GM12878 (cell line): Measurements from ENCODE around the gene ZYG11A. TPM values are rescaled to one million over a fixed set of nuclear protein-coding genes. Genes with fewer than 3 reads are reported as not detected.

Experiments used
- ATAC-seq: fragments of 200-7000 bp; cut with Tn5 transposase; 3 replicates; pipeline ENCODE4 v1.9.1; 2020; ENCODE audit warnings: mild to moderate bottlenecking, moderate library complexity
- BruUV-seq: library from RNA; stranded (reverse); fragments of 400-500 nt; replicated peaks from 2 replicates; lab custom pipeline; 2021; lab: Mats Ljungman, UMichigan
- CTCF ChIA-PET: fragments of 300-600 bp; sonication (Branson Sonifier 250); formaldehyde crosslinking; extraction: SDS; loops from one replicate; lab custom pipeline; 2021; ENCODE audit warnings: inconsistent platforms; lab: Yijun Ruan, JAX
- POLR2A ChIA-PET: fragments of 350-600 bp; formaldehyde crosslinking; extraction: SDS; loops from one replicate; lab custom pipeline; 2021; ENCODE audit warnings: inconsistent platforms; lab: Charles Lee
- RAD21 ChIA-PET: fragments of 300-600 bp; sonication (Branson Sonifier 250); formaldehyde crosslinking; loops from one replicate; lab custom pipeline; 2023; ENCODE audit warnings: antibody characterized with exemption; ENCODE audit not compliant: unreplicated experiment; lab: Charles Lee
- SMC1A ChIA-PET: fragments of 300-600 bp; sonication (Branson Sonifier 250); formaldehyde crosslinking; loops from one replicate; lab custom pipeline; 2023; ENCODE audit not compliant: unreplicated experiment, uncharacterized antibody; lab: Charles Lee
- DNase-seq: peaks from one replicate; pipeline ENCODE4 v3.0.0-alpha.2; 2011; ENCODE audit warnings: low read depth, low spot score
- FAIRE-seq: peaks from 3 replicates; lab custom pipeline; 2011; peaks lifted over from hg19 to GRCh38; lab: Jason Lieb, UNC
- H2AFZ ChIP-seq: 2 replicates; pipeline ENCODE4 v1.6.0; 2011; ENCODE audit warnings: low read depth, low read length, control low read depth; ENCODE audit not compliant: control insufficient read depth
- H3K27ac ChIP-seq: 2 replicates; pipeline ENCODE4 v1.5.1; 2011; ENCODE audit warnings: control low read depth; ENCODE audit not compliant: control insufficient read depth, insufficient read depth
- H3K27me3 ChIP-seq, 2 experiments: replicated peaks in 1 of 2; 2 replicates each; pipeline versions ENCODE4 v1.6.0 to v1.6.1; 2011; ENCODE audit warnings: low read length in 1 of 2; ENCODE audit not compliant: control insufficient read depth in 2 of 2, insufficient read depth in 2 of 2
- H3K36me3 ChIP-seq, 2 experiments: 2 replicates each; pipeline ENCODE4 v1.5.1; 2011; ENCODE audit warnings: low read length in 1 of 2; ENCODE audit not compliant: control insufficient read depth in 2 of 2, insufficient read depth in 2 of 2
- H3K4me1 ChIP-seq: 2 replicates; pipeline ENCODE4 v1.6.1; 2011; ENCODE audit warnings: mild to moderate bottlenecking, low read length, moderate library complexity, mixed read lengths; ENCODE audit not compliant: control insufficient read depth, insufficient read depth
- H3K4me2 ChIP-seq: 2 replicates; pipeline ENCODE4 v1.6.0; 2011; ENCODE audit warnings: control low read depth; ENCODE audit not compliant: control insufficient read depth, insufficient read depth
- H3K4me3 ChIP-seq: fragments of 200-600 bp; sonication (generic); 2 replicates; pipeline ENCODE4 v1.5.1; 2016
- H3K79me2 ChIP-seq: 2 replicates; pipeline ENCODE4 v1.6.0; 2011; ENCODE audit warnings: low read length; ENCODE audit not compliant: control insufficient read depth, insufficient read depth
- H3K9ac ChIP-seq: 2 replicates; pipeline ENCODE4 v1.8.0; 2011; ENCODE audit warnings: low read length, control low read depth, mixed read lengths; ENCODE audit not compliant: control insufficient read depth, insufficient read depth
- H3K9me3 ChIP-seq: replicated peaks from 3 replicates; pipeline ENCODE4 v1.5.1; 2011; ENCODE audit warnings: mild to moderate bottlenecking, low read length; ENCODE audit not compliant: control insufficient read depth, insufficient read depth
- H4K20me1 ChIP-seq: 2 replicates; pipeline ENCODE4 v1.6.0; 2011; ENCODE audit not compliant: control insufficient read depth, insufficient read depth
- BHLHE40 ChIP-seq, 2 experiments: fragments of 450-650 bp in 1 of 2; IDR thresholded peaks; 2 replicates each; pipeline ENCODE4 v1.6.1; 2011 to 2017; ENCODE audit warnings: low read depth in 2 of 2, borderline replicate concordance in 1 of 2, improper control_type of control experiment in 1 of 2, low read length in 1 of 2, mild to moderate bottlenecking in 1 of 2
- CBX3 ChIP-seq: fragments of 200-600 bp; sonication (generic); IDR thresholded peaks from 2 replicates; pipeline ENCODE4 v1.6.1; 2016; ENCODE audit warnings: low read depth, borderline replicate concordance
- HDGF ChIP-seq: fragments of 450-650 bp; IDR thresholded peaks from 2 replicates; pipeline ENCODE4 v1.6.1; 2016; ENCODE audit warnings: antibody characterized with exemption
- LARP7 ChIP-seq: fragments of 450-650 bp; IDR thresholded peaks from 2 replicates; pipeline ENCODE4 v1.6.1; 2017; ENCODE audit warnings: mild to moderate bottlenecking
- NFXL1 ChIP-seq: fragments of 450-650 bp; IDR thresholded peaks from 2 replicates; pipeline ENCODE4 v1.6.1; 2017; ENCODE audit warnings: antibody characterized with exemption, mild to moderate bottlenecking, borderline replicate concordance
- PAX5 ChIP-seq: IDR thresholded peaks from 2 replicates; pipeline ENCODE4 v1.6.1; 2011; ENCODE audit warnings: low read depth, low read length, borderline replicate concordance
- PAX8 ChIP-seq: fragments of 450-650 bp; IDR thresholded peaks from 2 replicates; pipeline ENCODE4 v1.6.1; 2017; ENCODE audit warnings: mild to moderate bottlenecking, moderate library complexity
- POU2F2 ChIP-seq: IDR thresholded peaks from 3 replicates; pipeline ENCODE4 v1.6.1; 2011; ENCODE audit warnings: low read depth, mild to moderate bottlenecking, low read length, borderline replicate concordance
- RAD51 ChIP-seq: fragments of 450-650 bp; IDR thresholded peaks from 2 replicates; pipeline ENCODE4 v1.6.1; 2016; ENCODE audit warnings: moderate library complexity, mild to moderate bottlenecking, inconsistent platforms
- RBBP5 ChIP-seq: fragments of 200-600 bp; sonication (generic); conservative IDR thresholded peaks from 2 replicates; pipeline ENCODE4 v1.6.1; 2016
- RFX5 ChIP-seq: IDR thresholded peaks from 2 replicates; pipeline ENCODE4 v1.6.1; 2011; ENCODE audit warnings: low read depth, low read length, improper control_type of control experiment
- SIX5 ChIP-seq: IDR thresholded peaks from 2 replicates; pipeline ENCODE4 v1.6.1; 2011; ENCODE audit warnings: mild to moderate bottlenecking, low read depth, low read length, moderate library complexity; ENCODE audit not compliant: severe bottlenecking
- SMAD1 ChIP-seq: fragments of 450-650 bp; IDR thresholded peaks from 2 replicates; pipeline ENCODE4 v1.6.1; 2018; ENCODE audit warnings: mild to moderate bottlenecking, low read depth; ENCODE audit not compliant: partially characterized antibody
- SMARCA5 ChIP-seq: fragments of 450-650 bp; IDR thresholded peaks from 2 replicates; pipeline ENCODE4 v1.6.1; 2017; ENCODE audit warnings: mild to moderate bottlenecking
- YY1 ChIP-seq: IDR thresholded peaks from 2 replicates; pipeline ENCODE4 v1.6.1; 2011; ENCODE audit warnings: low read depth, mild to moderate bottlenecking, low read length
- ZBED1 ChIP-seq: IDR thresholded peaks from 2 replicates; pipeline ENCODE4 v1.6.1; 2016; ENCODE audit warnings: borderline replicate concordance
- WGBS: methylation state at CpG from one replicate; pipeline ENCODE4 v1.1.6; 2016; ENCODE audit warnings: low lambda C conversion rate; ENCODE audit not compliant: insufficient replicate concordance, insufficient coverage; ENCODE audit errors: missing lambda C conversion rate; 5-methylcytosine and 5-hydroxymethylcytosine counted together
- in situ Hi-C: fragments of 300-500 bp; cut with MboI; formaldehyde crosslinking; loops from 9 replicates; pipeline ENCODE4 v1.14.3; 2018; ENCODE audit warnings: mixed read lengths
- intact Hi-C: fragments of 100-400 bp; cut with micrococcal nuclease; formaldehyde crosslinking; loops from one replicate; pipeline ENCODE4 v1.14.2; 2022; ENCODE audit not compliant: unreplicated experiment
- polyA plus RNA-seq, 11 experiments: library from polyadenylated mRNA; depleted of rRNA in 4 of 11; unstranded in 6 of 11; stranded (reverse) in 5 of 11; fragments of >200 nt; fragmentation: Nextera tagmentation in 4 of 11; fragmentation: Illumina TruSeq in 1 of 11; extraction: Ambion mirVana in 4 of 11; extraction: Trizol in 1 of 11; gene quantifications; 1 replicate in 1 of 11; 2 replicates in 10 of 11; pipeline versions ENCODE4 v1.2.1 to v1.2.3, GENCODE V29; 2011 to 2016; ENCODE audit warnings: inconsistent platforms in 2 of 11, missing spikeins in 2 of 11, low read depth in 1 of 11
- total RNA-seq, 4 experiments: library from RNA; depleted of rRNA in 3 of 4; stranded (reverse); fragments of >200 nt in 3 of 4; fragmentation: Illumina TruSeq in 1 of 4; extraction: Trizol in 1 of 4; gene quantifications; 2 replicates each; pipeline versions ENCODE4 v1.2.1 to v1.2.3, GENCODE V29; 2013 to 2021
- TF ChIP-seq, protein P1 (sequence below): fragments of 450-650 bp; IDR thresholded peaks from 2 replicates; pipeline ENCODE4 v1.6.1; 2016; ENCODE audit warnings: mild to moderate bottlenecking
- TF ChIP-seq, protein P2 (sequence below), 3 experiments: IDR thresholded peaks in 2 of 3; conservative IDR thresholded peaks in 1 of 3; 2 replicates each; pipeline ENCODE4 v1.5.1; 2011; ENCODE audit warnings: low read depth in 3 of 3, low read length in 3 of 3, mild to moderate bottlenecking in 3 of 3, control low read depth in 2 of 3, moderate library complexity in 2 of 3, inconsistent platforms in 1 of 3, mixed read lengths in 1 of 3; ENCODE audit not compliant: control insufficient read depth in 2 of 3, insufficient read depth in 1 of 3; ENCODE audit errors: extremely low read depth in 1 of 3
- TF ChIP-seq, protein P3 (sequence below): IDR thresholded peaks from 2 replicates; pipeline ENCODE4 v1.6.1; 2012; ENCODE audit warnings: low read depth, low read length, improper control_type of control experiment

The ZYG11A gene
- total and polyA plus RNA-seq, 10 of the 15 experiments (the other 5 are each of a cell fraction or from before 2014, with no cell fraction given), result 0.22 to 6.4 (median 0.68) TPM

DNA sequence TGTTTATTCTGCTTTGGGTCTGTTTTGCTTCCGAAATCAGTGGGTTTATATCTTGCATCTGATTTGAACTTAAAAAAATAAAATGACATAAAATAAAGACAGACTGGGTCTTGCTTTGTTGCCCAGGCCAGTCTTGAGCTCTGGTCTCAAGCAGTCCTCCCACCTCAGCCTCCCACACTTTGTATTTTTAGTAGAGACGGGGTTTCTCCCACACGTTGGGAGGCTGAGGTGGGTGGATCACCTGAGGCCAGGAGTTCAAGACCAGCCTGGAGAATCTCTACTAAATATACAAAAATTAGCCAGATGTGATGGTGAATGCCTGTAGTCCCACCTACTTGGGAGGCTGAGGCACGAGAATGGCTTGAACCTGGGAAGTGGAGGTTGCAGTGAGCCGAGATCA is 5.9 kb downstream of the ZYG11A start:
- CTCF ChIA-PET, result interaction anchor here (1.8 kb wide), 1 partner anchor 146 kb away, joined by 4 read pairs; no protein-coding TSS in a partner anchor
- H3K4me3 ChIP-seq, result no peak overlapping the region
- SMC1A ChIA-PET, result interaction anchor here (2.2 kb wide), 1 partner anchor 9 kb away, joined by 6 read pairs; no protein-coding TSS in a partner anchor
- H3K27ac ChIP-seq, result no peak overlapping the region
- H2AFZ ChIP-seq, result no peak overlapping the region
- H3K4me2 ChIP-seq, result no peak overlapping the region
- no peaks in the 10 kb centered on the region for H4K20me1 ChIP-seq
- no peaks in the 10 kb centered on the region for H3K36me3 ChIP-seq
- POLR2A ChIA-PET, result no interaction called here
- no peak for ATAC-seq
- intact Hi-C loops, result loop anchor here (10.0 kb wide), 1 partner anchor 304 kb away; no protein-coding TSS in a partner anchor
- no peak overlapping the region for H3K9ac ChIP-seq
- H3K79me2 ChIP-seq, result peaks cover 20% of the 10 kb centered on the region
- H3K27me3 ChIP-seq, result no peaks in the 10 kb centered on the region
- in situ Hi-C loops, result no loop called here
- DNase-seq, result no peak
- BruUV-seq, result no TSS peak
- TF ChIP-seq, protein P1, sequence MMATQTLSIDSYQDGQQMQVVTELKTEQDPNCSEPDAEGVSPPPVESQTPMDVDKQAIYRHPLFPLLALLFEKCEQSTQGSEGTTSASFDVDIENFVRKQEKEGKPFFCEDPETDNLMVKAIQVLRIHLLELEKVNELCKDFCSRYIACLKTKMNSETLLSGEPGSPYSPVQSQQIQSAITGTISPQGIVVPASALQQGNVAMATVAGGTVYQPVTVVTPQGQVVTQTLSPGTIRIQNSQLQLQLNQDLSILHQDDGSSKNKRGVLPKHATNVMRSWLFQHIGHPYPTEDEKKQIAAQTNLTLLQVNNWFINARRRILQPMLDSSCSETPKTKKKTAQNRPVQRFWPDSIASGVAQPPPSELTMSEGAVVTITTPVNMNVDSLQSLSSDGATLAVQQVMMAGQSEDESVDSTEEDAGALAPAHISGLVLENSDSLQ, result no peak
- TF ChIP-seq PAX8, result no peak
- TF ChIP-seq BHLHE40 (IDR thresholded peaks at IDR 0.05; ENCODE audit: borderline replicate concordance in 1 of 2, low read depth in 2 of 2, low read length in 1 of 2), result no peak
- TF ChIP-seq ZBED1, result no peak
- TF ChIP-seq NFXL1, result no peak
- TF ChIP-seq CBX3, result no peak
- no peak for TF ChIP-seq PAX5
- no peak for TF ChIP-seq RBBP5
- TF ChIP-seq RAD51, result no peak
- TF ChIP-seq RFX5, result no peak
- TF ChIP-seq SMARCA5, result no peak
- TF ChIP-seq, protein P2, sequence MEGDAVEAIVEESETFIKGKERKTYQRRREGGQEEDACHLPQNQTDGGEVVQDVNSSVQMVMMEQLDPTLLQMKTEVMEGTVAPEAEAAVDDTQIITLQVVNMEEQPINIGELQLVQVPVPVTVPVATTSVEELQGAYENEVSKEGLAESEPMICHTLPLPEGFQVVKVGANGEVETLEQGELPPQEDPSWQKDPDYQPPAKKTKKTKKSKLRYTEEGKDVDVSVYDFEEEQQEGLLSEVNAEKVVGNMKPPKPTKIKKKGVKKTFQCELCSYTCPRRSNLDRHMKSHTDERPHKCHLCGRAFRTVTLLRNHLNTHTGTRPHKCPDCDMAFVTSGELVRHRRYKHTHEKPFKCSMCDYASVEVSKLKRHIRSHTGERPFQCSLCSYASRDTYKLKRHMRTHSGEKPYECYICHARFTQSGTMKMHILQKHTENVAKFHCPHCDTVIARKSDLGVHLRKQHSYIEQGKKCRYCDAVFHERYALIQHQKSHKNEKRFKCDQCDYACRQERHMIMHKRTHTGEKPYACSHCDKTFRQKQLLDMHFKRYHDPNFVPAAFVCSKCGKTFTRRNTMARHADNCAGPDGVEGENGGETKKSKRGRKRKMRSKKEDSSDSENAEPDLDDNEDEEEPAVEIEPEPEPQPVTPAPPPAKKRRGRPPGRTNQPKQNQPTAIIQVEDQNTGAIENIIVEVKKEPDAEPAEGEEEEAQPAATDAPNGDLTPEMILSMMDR (IDR thresholded peaks at IDR 0.05 in 2 of 3, conservative IDR thresholded peaks at IDR 0.05 in 1 of 3; ENCODE audit: control insufficient read depth in 2 of 3, extremely low read depth in 1 of 3, insufficient read depth in 1 of 3, low read depth in 3 of 3, low read length in 3 of 3), result no peak
- TF ChIP-seq HDGF, result no peak
- TF ChIP-seq, protein P3, sequence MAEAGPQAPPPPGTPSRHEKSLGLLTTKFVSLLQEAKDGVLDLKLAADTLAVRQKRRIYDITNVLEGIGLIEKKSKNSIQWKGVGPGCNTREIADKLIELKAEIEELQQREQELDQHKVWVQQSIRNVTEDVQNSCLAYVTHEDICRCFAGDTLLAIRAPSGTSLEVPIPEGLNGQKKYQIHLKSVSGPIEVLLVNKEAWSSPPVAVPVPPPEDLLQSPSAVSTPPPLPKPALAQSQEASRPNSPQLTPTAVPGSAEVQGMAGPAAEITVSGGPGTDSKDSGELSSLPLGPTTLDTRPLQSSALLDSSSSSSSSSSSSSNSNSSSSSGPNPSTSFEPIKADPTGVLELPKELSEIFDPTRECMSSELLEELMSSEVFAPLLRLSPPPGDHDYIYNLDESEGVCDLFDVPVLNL, result no peak
- no peak for TF ChIP-seq SMAD1
- TF ChIP-seq LARP7, result no peak
- TF ChIP-seq SIX5, result no peak
- TF ChIP-seq YY1, result no peak
- no peak for TF ChIP-seq POU2F2
- TF ChIP-seq, all 136 proteins: peak for 0
- RAD21 ChIA-PET, result no interaction called here
- 78% methylated on average over 5 of the region's 5 CpGs for WGBS
- Histone ChIP-seq H3K9me3 (no peaks in the 10 kb centered on the region), H3K4me1 (no peaks in the 10 kb centered on the region)
- FAIRE-seq, result no peak
